Activated naive CD4-positive, alpha-beta T cell treated with anti-CD3 and anti-CD28 coated beads for 36 hours (primary cell): ENCODE data around the gene UMAD1. TPM values are rescaled to one million over a fixed set of nuclear protein-coding genes. Genes with fewer than 3 reads are reported as not detected.
"Not testable (repeated sequence)": the region's sequence is repeated elsewhere in the genome, so short reads cannot be mapped to it uniquely, and the experiment has no call there.

Source experiments
- CTCF ChIA-PET: fragments of 350-600 bp; sonication (Branson Sonifier 250); formaldehyde crosslinking; loops from one replicate; lab custom pipeline; 2021; ENCODE audit warnings: antibody characterized with exemption; lab: Charles Lee
- DNase-seq: peaks from one replicate; pipeline ENCODE4 v3.0.0-alpha.2; 2020
- H3K27ac Mint-ChIP-seq: one replicate; pipeline ENCODE4 v1.8.0; 2021; ENCODE audit warnings: mild to moderate bottlenecking, mixed read lengths
- H3K27me3 Mint-ChIP-seq: one replicate; pipeline ENCODE4 v1.8.0; 2021; ENCODE audit warnings: low read depth, mixed read lengths
- H3K36me3 Mint-ChIP-seq: one replicate; pipeline ENCODE4 v1.8.0; 2021; ENCODE audit warnings: low read depth, mixed read lengths
- H3K4me1 Mint-ChIP-seq: one replicate; pipeline ENCODE4 v1.8.0; 2021; ENCODE audit warnings: low read depth, mixed read lengths
- H3K4me3 Mint-ChIP-seq: one replicate; pipeline ENCODE4 v1.8.0; 2021; ENCODE audit warnings: mild to moderate bottlenecking, moderate library complexity, mixed read lengths
- H3K9me3 Mint-ChIP-seq: one replicate; pipeline ENCODE4 v1.8.0; 2021; ENCODE audit warnings: mixed read lengths
- intact Hi-C: fragments of 100-400 bp; cut with micrococcal nuclease; formaldehyde crosslinking; loops from one replicate; pipeline ENCODE4 v1.15.1; 2023
- total RNA-seq, 2 experiments: library from RNA; stranded (reverse); gene quantifications; one replicate each; pipeline ENCODE4 v1.2.3, GENCODE V29; 2021

UMAD1 gene
- total RNA-seq, 2 experiments from 2014 or later = 13.8 to 14.3 TPM

- Mint-ChIP-seq H3K27ac (no peak overlapping the region), H3K9me3 (no peaks in the 10 kb centered on the region), H3K4me3 (no peak overlapping the region), H3K4me1 (no peaks in the 10 kb centered on the region), H3K27me3 (no peaks in the 10 kb centered on the region), H3K36me3 (peaks cover 24% of the 10 kb centered on the region)
- CTCF ChIA-PET = no interaction called here
- intact Hi-C loops = no loop called here
- no peak for DNase-seq
Observed at GRCh38 chr7:7795630-7796121, 155.1 kb downstream of the UMAD1 start.

- Mint-ChIP-seq H3K9me3 (no peaks in the 10 kb centered on the region), H3K36me3 (peaks cover 14% of the 10 kb centered on the region), H3K27ac (no peak overlapping the region), H3K4me1 (no peaks in the 10 kb centered on the region), H3K4me3 (no peak overlapping the region), H3K27me3 (no peaks in the 10 kb centered on the region)
- no peak for DNase-seq
- intact Hi-C loops = no loop called here
- CTCF ChIA-PET = no interaction called here
Observed at GRCh38 chr7:7798510-7798909, 158.0 kb downstream of the UMAD1 start.

- CTCF ChIA-PET = no interaction called here
- DNase-seq = no peak
- H3K36me3 Mint-ChIP-seq = peaks cover 16% of the 10 kb centered on the region
- no peaks in the 10 kb centered on the region for H3K9me3 Mint-ChIP-seq
- no peaks in the 10 kb centered on the region for H3K4me1 Mint-ChIP-seq
- H3K27me3 Mint-ChIP-seq = no peaks in the 10 kb centered on the region
- H3K4me3 Mint-ChIP-seq = no peak overlapping the region
- H3K27ac Mint-ChIP-seq = no peak overlapping the region
- intact Hi-C loops = no loop called here
Observed at GRCh38 chr7:7799138-7799537, 158.6 kb downstream of the UMAD1 start.

GRCh38 chr7:7802531-7802930 lies 162.0 kb downstream of the UMAD1 start:
- CTCF ChIA-PET = no interaction called here
- no peak for DNase-seq
- no peak overlapping the region for H3K4me3 Mint-ChIP-seq
- H3K27me3 Mint-ChIP-seq = no peaks in the 10 kb centered on the region
- intact Hi-C loops = no loop called here
- H3K9me3 Mint-ChIP-seq = no peaks in the 10 kb centered on the region
- no peak overlapping the region for H3K27ac Mint-ChIP-seq
- H3K4me1 Mint-ChIP-seq = no peaks in the 10 kb centered on the region
- peaks cover 5% of the 10 kb centered on the region for H3K36me3 Mint-ChIP-seq

- Mint-ChIP-seq H3K36me3 (peaks cover 5% of the 10 kb centered on the region), H3K27ac (no peak overlapping the region), H3K9me3 (no peaks in the 10 kb centered on the region), H3K27me3 (no peaks in the 10 kb centered on the region), H3K4me1 (no peaks in the 10 kb centered on the region), H3K4me3 (no peak overlapping the region)
- intact Hi-C loops = no loop called here
- DNase-seq = no peak
- CTCF ChIA-PET = no interaction called here
Observed at GRCh38 chr7:7803715-7804178, 163.2 kb downstream of the UMAD1 start.

- not testable (repeated sequence) for H3K36me3 Mint-ChIP-seq
Observed at GRCh38 chr7:7804822-7805221, 164.3 kb downstream of the UMAD1 start.

GRCh38 chr7:7805511-7806153 lies 165.1 kb downstream of the UMAD1 start:
- intact Hi-C loops = no loop called here
- CTCF ChIA-PET = no interaction called here
- H3K27ac Mint-ChIP-seq = no peak overlapping the region

More at GRCh38 chr7:7804822-7805221, 164.3 kb downstream of the UMAD1 start:
- intact Hi-C loops, CTCF ChIA-PET, H3K27ac Mint-ChIP-seq, H3K4me1 Mint-ChIP-seq, H3K9me3 Mint-ChIP-seq, H3K27me3 Mint-ChIP-seq, H3K4me3 Mint-ChIP-seq, DNase-seq: not testable (repeated sequence)

GRCh38 chr7:7808156-7808555 lies 167.6 kb downstream of the UMAD1 start:
- Mint-ChIP-seq H3K4me3 (no peak overlapping the region), H3K36me3 (peaks cover 3% of the 10 kb centered on the region), H3K4me1 (no peaks in the 10 kb centered on the region), H3K9me3 (no peaks in the 10 kb centered on the region), H3K27me3 (no peaks in the 10 kb centered on the region), H3K27ac (no peak overlapping the region)
- DNase-seq = no peak
- intact Hi-C loops = no loop called here
- CTCF ChIA-PET = no interaction called here

More at GRCh38 chr7:7805511-7806153, 165.1 kb downstream of the UMAD1 start:
- no peaks in the 10 kb centered on the region for H3K27me3 Mint-ChIP-seq
- no peak overlapping the region for H3K4me3 Mint-ChIP-seq
- no peak for DNase-seq
- no peaks in the 10 kb centered on the region for H3K4me1 Mint-ChIP-seq
- peaks cover 1% of the 10 kb centered on the region for H3K36me3 Mint-ChIP-seq
- no peaks in the 10 kb centered on the region for H3K9me3 Mint-ChIP-seq

GRCh38 chr7:7808626-7809025 lies 168.1 kb downstream of the UMAD1 start:
- H3K4me3 Mint-ChIP-seq = no peak overlapping the region
- CTCF ChIA-PET = no interaction called here
- no peaks in the 10 kb centered on the region for H3K27me3 Mint-ChIP-seq
- H3K27ac Mint-ChIP-seq = no peak overlapping the region
- H3K4me1 Mint-ChIP-seq = no peaks in the 10 kb centered on the region
- no peaks in the 10 kb centered on the region for H3K9me3 Mint-ChIP-seq
- peaks cover 7% of the 10 kb centered on the region for H3K36me3 Mint-ChIP-seq
- no peak for DNase-seq
- intact Hi-C loops = no loop called here

- Mint-ChIP-seq H3K36me3 (peaks cover 13% of the 10 kb centered on the region), H3K4me1 (peaks cover 8% of the 10 kb centered on the region), H3K9me3 (peaks cover 2% of the 10 kb centered on the region), H3K27ac (no peak overlapping the region), H3K27me3 (no peaks in the 10 kb centered on the region), H3K4me3 (no peak overlapping the region)
- CTCF ChIA-PET = no interaction called here
- no peak for DNase-seq
- intact Hi-C loops = loop anchor here (10.0 kb wide), 1 partner anchor 484 kb away; no protein-coding TSS in a partner anchor
Observed at GRCh38 chr7:7810380-7810779, 169.8 kb downstream of the UMAD1 start.

GRCh38 chr7:7810826-7811225 lies 170.3 kb downstream of the UMAD1 start:
- H3K27ac Mint-ChIP-seq = no peak overlapping the region
- CTCF ChIA-PET = no interaction called here
- peaks cover 13% of the 10 kb centered on the region for H3K36me3 Mint-ChIP-seq
- peaks cover 12% of the 10 kb centered on the region for H3K4me1 Mint-ChIP-seq
- no peak for DNase-seq
- peaks cover 2% of the 10 kb centered on the region for H3K9me3 Mint-ChIP-seq
- H3K27me3 Mint-ChIP-seq = no peaks in the 10 kb centered on the region
- no peak overlapping the region for H3K4me3 Mint-ChIP-seq
- intact Hi-C loops = loop anchor here (10.0 kb wide), 1 partner anchor 484 kb away; no protein-coding TSS in a partner anchor

GRCh38 chr7:7812112-7812511 lies 171.6 kb downstream of the UMAD1 start:
- no peak for DNase-seq
- Mint-ChIP-seq H3K9me3 (peaks cover 2% of the 10 kb centered on the region), H3K4me3 (no peak overlapping the region), H3K36me3 (peaks cover 13% of the 10 kb centered on the region), H3K27me3 (no peaks in the 10 kb centered on the region), H3K4me1 (peaks cover 23% of the 10 kb centered on the region), H3K27ac (no peak overlapping the region)
- intact Hi-C loops = loop anchor here (10.0 kb wide), 1 partner anchor 483 kb away; no protein-coding TSS in a partner anchor
- CTCF ChIA-PET = interaction anchor here (0.7 kb wide), 1 partner anchor 226 kb away, joined by 4 read pairs; no protein-coding TSS in a partner anchor

GRCh38 chr7:7815395-7815794 lies 174.8 kb downstream of the UMAD1 start:
- CTCF ChIA-PET = no interaction called here
- no peak for DNase-seq
- H3K4me3 Mint-ChIP-seq = no peak overlapping the region
- peaks cover 6% of the 10 kb centered on the region for H3K9me3 Mint-ChIP-seq
- peaks cover 32% of the 10 kb centered on the region for H3K4me1 Mint-ChIP-seq
- peaks cover 18% of the 10 kb centered on the region for H3K36me3 Mint-ChIP-seq
- no peaks in the 10 kb centered on the region for H3K27me3 Mint-ChIP-seq
- intact Hi-C loops = loop anchor here (10.0 kb wide), 1 partner anchor 479 kb away; no protein-coding TSS in a partner anchor
- H3K27ac Mint-ChIP-seq = no peak overlapping the region
